GM18909 (cell line): ENCODE data around the gene GCGR.
"Not testable (repeated sequence)": the region's sequence is repeated elsewhere in the genome, so short reads cannot be mapped to it uniquely, and the experiment has no call there.

Experiments
- ATAC-seq: cut with Tn5 transposase; IDR thresholded peaks from one replicate; pipeline ENCODE4 v1.9.1; 2021; ENCODE audit warnings: mild to moderate bottlenecking; ENCODE audit not compliant: unreplicated experiment, poor library complexity

GCGR gene

GRCh38 chr17:81831957-81832607, 28.1 kb downstream of the GCGR start:
- peak; percentile 4 for ATAC-seq

GRCh38 chr17:81832608-81833159, 28.7 kb downstream of the GCGR start:
- peak; percentile 17 for ATAC-seq

GRCh38 chr17:81833160-81833920, 29.4 kb downstream of the GCGR start, which contains the start of gene MCRIP1:
Gene MCRIP1 (minus strand): TSS chr17:81833291. CDS start chr17:81824506, 8,785 bp downstream.
- ATAC-seq, result peak; percentile 81

- ATAC-seq, result no peak
Measured at GRCh38 chr17:81833921-81834830, 30.2 kb downstream of the GCGR start.

GRCh38 chr17:81834831-81835267, 30.9 kb downstream of the GCGR start, which contains the start of gene PPP1R27:
Gene PPP1R27 (minus strand): TSS chr17:81835050. CDS start chr17:81834953, 97 bp downstream.
- ATAC-seq, result no peak

GRCh38 chr17:81837641-81838040, 33.7 kb downstream of the GCGR start:
- ATAC-seq, result no peak

- ATAC-seq, result no peak
Measured at GRCh38 chr17:81838753-81839255, 34.9 kb downstream of the GCGR start.

GRCh38 chr17:81839301-81839700, 35.4 kb downstream of the GCGR start:
- no peak for ATAC-seq

GRCh38 chr17:81840059-81840458, 36.1 kb downstream of the GCGR start:
- ATAC-seq, result not testable (repeated sequence)

- ATAC-seq, result no peak
Measured at GRCh38 chr17:81840826-81841778, 37.2 kb downstream of the GCGR start.

GRCh38 chr17:81841866-81842265, 37.9 kb downstream of the GCGR start:
- ATAC-seq, result no peak

GRCh38 chr17:81842378-81842724, 38.4 kb downstream of the GCGR start:
- ATAC-seq, result no peak

- no peak for ATAC-seq
Measured at GRCh38 chr17:81842725-81843504, 39.0 kb downstream of the GCGR start.

- no peak for ATAC-seq
Measured at GRCh38 chr17:81843713-81844326, 39.9 kb downstream of the GCGR start.

- ATAC-seq, result no peak
Measured at GRCh38 chr17:81844327-81844851, 40.4 kb downstream of the GCGR start.

- ATAC-seq, result no peak
Measured at GRCh38 chr17:81844887-81845286, 40.9 kb downstream of the GCGR start.

GRCh38 chr17:81845361-81845760, 41.4 kb downstream of the GCGR start:
- ATAC-seq, result no peak
